HG02610 (cell line): Measurements from ENCODE around the gene SPIRE2.
"Not testable (repeated sequence)": the region's sequence is repeated elsewhere in the genome, so short reads cannot be mapped to it uniquely, and the experiment has no call there.

Experiments
- ATAC-seq: cut with Tn5 transposase; IDR thresholded peaks from one replicate; pipeline ENCODE4 v1.9.1; 2021; ENCODE audit warnings: mild to moderate bottlenecking, moderate library complexity; ENCODE audit not compliant: unreplicated experiment

Gene SPIRE2

DNA sequence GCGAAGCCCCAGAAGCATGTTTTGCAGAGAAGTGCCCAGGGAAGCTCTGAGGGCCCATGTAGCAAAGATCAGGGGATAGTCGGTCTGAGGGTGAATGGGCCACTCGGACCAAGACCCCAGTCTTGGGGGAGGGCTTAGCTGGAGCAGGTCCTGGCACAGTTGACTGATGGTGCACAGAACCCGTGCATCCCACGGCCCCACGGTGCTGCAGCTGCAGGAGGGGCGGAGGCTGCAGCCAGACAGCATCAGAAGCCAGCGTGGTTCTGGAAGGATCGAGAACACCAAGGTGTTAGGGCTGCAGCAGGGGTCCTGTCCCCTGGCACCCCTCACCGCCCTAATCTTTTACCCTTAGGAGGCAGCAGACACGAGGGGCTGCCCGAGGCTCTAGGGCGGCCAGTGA is 83.9 kb downstream of the SPIRE2 start:
- ATAC-seq, result no peak

DNA sequence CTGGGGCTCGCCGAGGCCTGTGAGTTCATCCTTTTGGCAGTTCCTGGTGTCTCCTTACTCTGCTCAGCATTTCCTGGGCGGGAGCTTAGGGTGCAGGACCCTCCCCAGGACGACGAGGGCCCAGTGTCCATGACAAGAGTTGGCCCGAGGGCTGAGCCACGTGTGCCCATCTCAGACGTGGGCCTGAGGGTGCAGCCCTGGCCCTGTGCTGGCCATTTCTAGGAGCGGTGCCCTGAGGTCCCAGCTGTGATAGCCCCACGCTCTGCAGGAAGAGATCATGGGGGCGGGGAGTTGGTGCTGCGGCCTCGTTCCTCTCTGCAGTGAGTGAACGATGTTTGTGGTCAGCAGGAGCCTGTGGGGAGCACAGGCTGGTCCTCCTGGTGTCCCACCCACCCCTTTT is 84.4 kb downstream of the SPIRE2 start:
- no peak for ATAC-seq

DNA sequence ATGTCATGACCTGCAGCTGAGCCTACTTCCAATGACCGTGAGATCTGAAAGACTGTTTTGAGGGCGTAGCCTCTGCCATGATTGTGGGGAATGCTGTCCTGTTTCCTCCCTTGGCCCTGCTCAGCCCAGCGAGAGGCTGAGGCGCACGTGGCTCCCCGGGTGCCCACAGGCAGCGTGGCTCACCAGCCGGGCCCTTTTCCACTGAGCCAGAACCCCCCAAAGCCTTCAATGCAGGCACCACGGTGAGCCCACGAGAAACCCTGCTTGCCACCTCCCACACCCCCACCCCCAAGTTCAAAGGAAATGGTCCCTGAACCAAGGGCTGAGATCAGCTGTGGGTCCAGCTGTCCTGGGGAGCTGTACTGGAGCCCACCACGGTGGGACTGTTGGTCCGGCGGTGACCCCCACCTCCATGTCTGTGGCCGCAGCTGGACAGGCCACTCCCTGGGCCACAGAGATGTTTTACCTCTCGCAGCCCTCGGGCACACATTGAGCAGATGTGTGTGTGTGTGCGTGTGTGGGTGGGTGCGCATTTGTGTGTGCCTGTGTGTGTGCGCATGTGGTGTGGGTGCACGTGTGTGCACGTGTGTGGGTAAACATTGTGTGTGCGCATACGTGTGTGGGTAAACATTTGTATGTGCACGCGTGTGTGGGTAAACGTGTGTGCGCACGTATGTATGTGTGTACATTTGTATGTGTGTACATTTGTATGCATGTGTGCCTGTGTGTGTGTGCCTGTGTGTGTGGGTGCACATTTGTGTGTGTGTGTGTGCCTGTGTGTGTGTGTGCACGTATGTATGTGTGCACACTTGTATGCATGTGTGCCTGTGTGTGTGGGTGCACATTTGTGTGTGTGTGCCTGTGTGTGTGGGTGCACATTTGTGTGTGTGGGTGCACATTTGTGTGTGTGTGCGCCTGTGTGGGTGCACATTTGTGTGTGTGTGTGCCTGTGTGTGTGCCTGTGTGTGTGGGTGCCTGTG is 85.4 kb downstream of the SPIRE2 start:
- ATAC-seq, result no peak

DNA sequence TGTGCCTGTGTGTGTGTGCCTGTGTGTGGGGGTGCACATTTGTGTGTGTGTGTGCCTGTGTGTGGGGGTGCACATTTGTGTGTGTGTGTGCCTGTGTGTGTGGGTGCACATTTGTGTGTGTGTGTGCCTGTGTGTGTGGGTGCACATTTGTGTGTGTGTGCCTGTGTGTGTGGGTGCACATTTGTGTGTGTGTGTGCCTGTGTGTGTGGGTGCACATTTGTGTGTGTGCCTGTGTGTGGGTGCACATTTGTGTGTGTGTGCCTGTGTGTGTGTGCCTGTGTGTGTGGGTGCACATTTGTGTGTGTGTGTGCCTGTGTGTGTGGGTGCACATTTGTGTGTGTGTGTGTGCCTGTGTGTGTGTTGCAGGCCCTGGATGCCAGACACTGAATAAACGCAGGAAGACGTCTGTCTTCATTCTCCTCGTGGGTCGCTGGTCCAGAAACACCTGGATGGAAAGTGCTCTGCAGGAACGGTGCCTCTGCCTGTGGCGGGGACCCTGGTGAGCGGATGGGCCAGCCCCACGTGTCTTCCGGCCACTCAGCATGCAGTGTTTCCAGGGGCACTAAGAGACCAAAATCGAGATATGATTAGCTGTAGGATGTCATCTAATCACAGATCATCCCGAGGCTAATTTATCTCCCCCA is 86.5 kb downstream of the SPIRE2 start:
- not testable (repeated sequence) for ATAC-seq

DNA sequence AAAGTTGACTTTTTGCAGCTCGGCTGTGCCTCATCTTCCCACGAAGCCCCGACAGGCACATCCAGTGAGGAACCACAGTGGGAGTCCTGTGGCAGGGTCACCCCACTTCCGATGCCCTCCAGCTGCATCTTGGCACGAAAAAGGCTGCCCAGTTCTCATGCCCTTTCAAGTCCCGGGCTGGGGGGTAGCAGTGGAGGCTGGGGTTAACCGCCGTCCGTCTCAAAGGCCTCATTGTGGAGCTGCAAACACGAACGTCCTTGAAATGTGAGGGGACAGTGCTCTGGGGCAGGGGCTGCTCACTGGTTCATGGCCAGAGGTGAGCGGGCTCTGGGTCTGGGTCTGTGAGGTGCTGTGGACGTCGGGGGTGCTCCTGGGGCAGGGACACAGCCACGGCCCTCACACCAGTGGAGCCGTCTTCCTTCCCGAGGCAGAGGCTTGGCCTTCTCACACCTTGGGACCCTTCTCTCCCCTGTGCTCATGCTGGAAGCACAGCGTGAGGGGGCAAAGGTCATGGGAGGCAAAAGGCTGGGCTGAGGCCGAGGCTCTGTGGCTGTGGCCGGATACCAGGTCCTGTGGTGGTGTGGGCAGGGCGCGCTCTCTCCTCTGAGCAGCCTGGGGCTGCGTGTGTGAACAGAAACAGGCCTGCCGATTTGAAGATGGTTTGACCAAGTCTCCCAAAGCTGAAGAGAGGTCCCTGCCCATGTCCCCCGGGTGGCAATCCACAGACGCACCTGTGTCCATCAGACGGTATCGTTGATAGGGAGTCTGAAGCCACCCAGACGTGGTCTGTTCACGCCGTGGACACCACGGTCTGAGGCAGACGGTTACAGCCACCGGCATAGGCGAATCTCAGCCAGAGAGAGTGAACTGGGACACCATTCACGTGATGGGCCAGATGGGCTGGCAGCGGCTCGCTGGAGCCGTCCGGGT is 87.3 kb downstream of the SPIRE2 start:
- ATAC-seq, result no peak

DNA sequence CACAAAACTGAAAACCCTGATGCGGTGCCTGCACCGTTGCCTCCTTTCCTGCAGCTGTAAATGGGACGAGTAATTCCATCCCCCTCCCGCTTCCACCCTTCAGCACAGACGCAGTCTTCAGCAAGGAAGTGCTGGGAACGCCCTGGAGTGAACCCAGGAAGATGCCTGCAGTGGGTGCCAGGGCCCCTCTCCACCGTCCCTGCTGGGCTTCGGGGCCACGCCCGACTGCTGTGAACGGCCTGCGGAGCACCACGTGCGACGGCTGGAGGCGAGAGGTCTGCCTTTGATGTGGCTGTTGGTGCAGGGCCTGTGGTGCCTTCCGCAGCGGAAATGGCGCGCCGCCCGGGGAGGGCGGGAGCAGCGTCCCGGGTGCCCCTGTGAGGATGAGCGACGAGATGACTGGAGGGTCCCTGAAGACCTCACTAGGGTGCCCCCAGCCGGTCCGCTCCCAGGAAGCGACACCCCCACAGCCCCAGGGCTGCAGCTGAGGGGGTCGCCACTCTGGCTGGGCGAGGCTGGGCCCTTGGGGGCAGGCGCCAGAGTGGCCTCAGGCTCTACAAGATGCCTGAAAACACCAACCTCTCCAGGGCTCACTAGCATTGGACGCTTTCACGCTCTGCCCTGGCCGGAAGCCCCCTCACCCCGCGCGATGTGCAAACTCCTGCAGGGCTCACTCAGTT is 89.6 kb downstream of the SPIRE2 start:
- ATAC-seq, result peak; percentile 75

DNA sequence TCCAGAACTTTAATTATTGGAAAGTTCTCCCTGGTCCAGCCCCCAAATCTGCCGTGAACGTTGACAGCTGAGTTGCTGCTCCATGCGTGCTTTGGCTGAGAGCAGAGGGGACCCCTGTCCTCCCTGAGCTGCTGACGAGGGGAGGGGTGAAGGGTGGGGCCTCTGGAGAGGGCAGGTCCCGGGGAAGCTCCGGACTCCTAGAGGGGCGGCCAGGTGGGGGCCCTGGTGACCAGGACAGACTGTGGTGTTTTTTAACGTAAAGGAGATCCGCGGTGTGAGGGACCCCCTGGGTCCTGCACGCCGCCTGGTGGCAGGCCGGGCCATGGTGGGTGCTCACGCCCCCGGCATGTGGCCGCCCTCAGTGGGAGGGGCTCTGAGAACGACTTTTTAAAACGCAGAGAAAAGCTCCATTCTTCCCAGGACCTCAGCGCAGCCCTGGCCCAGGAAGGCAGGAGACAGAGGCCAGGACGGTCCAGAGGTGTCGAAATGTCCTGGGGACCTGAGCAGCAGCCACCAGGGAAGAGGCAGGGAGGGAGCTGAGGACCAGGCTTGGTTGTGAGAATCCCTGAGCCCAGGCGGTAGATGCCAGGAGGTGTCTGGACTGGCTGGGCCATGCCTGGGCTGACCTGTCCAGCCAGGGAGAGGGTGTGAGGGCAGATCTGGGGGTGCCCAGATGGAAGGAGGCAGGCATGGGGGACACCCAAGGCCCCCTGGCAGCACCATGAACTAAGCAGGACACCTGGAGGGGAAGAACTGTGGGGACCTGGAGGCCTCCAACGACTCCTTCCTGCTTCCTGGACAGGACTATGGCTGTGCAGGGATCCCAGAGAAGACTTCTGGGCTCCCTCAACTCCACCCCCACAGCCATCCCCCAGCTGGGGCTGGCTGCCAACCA is 90.4 kb downstream of the SPIRE2 start, which contains the start of gene MC1R:
Gene MC1R, plus strand, starts transcription at position 410 of the 895 bp plus-strand sequence. Its CDS starts 397 bp downstream, at position 807.
- no peak for ATAC-seq

DNA sequence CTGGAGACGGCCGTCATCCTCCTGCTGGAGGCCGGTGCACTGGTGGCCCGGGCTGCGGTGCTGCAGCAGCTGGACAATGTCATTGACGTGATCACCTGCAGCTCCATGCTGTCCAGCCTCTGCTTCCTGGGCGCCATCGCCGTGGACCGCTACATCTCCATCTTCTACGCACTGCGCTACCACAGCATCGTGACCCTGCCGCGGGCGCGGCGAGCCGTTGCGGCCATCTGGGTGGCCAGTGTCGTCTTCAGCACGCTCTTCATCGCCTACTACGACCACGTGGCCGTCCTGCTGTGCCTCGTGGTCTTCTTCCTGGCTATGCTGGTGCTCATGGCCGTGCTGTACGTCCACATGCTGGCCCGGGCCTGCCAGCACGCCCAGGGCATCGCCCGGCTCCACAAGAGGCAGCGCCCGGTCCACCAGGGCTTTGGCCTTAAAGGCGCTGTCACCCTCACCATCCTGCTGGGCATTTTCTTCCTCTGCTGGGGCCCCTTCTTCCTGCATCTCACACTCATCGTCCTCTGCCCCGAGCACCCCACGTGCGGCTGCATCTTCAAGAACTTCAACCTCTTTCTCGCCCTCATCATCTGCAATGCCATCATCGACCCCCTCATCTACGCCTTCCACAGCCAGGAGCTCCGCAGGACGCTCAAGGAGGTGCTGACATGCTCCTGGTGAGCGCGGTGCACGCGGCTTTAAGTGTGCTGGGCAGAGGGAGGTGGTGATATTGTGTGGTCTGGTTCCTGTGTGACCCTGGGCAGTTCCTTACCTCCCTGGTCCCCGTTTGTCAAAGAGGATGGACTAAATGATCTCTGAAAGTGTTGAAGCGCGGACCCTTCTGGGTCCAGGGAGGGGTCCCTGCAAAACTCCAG is 91.5 kb downstream of the SPIRE2 start:
- ATAC-seq, result no peak

DNA sequence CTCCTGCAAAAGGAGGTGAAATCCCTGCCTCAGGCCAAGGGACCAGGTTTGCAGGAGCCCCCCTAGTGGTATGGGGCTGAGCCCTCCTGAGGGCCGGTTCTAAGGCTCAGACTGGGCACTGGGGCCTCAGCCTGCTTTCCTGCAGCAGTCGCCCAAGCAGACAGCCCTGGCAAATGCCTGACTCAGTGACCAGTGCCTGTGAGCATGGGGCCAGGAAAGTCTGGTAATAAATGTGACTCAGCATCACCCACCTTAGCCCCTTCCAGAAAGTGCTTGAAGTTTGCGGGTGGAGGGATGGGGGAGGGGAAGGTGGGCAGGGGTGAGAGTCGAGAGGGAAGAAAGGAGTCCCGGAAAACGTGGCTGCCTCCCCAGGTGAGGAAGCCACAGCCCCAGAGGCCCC is 92.4 kb downstream of the SPIRE2 start:
- no peak for ATAC-seq
